Measurements from ENCODE around the gene RPL38. TPM values are rescaled to one million over a fixed set of nuclear protein-coding genes. Genes with fewer than 3 reads are reported as not detected.
"Not testable (repeated sequence)": the region's sequence is repeated elsewhere in the genome, so short reads cannot be mapped to it uniquely, and the experiment has no call there.

The RPL38 gene
- total RNA-seq, 1 experiment from 2014 or later, result 435 TPM

GRCh38 chr17:74170924-74171323, 32.6 kb upstream of the RPL38 start:
- H3K4me3 ChIP-seq, result no peak overlapping the region
- no peak for DNase-seq (ENCODE audit: low read depth in 1 of 2, low spot score in 2 of 2)
- H3K4me1 ChIP-seq (replicated peaks), result no peaks in the 10 kb centered on the region
- H3K27ac ChIP-seq, result no peak overlapping the region
- no peaks in the 10 kb centered on the region for H3K9me3 ChIP-seq (replicated peaks)
- H3K27me3 ChIP-seq (replicated peaks), result peaks cover 60% of the 10 kb centered on the region
- H3K36me3 ChIP-seq, result no peaks in the 10 kb centered on the region

- no peaks in the 10 kb centered on the region for H3K4me1 ChIP-seq (replicated peaks)
- no peak overlapping the region for H3K27ac ChIP-seq
- no peak overlapping the region for H3K4me3 ChIP-seq
- DNase-seq (ENCODE audit: low read depth in 1 of 2, low spot score in 2 of 2), result no peak
- H3K36me3 ChIP-seq, result no peaks in the 10 kb centered on the region
- H3K9me3 ChIP-seq (replicated peaks), result peaks cover 6% of the 10 kb centered on the region; the same call in 1 of the 2 replicates
- peaks cover 58% of the 10 kb centered on the region for H3K27me3 ChIP-seq (replicated peaks)
Observed at GRCh38 chr17:74172700-74173099, 30.8 kb upstream of the RPL38 start.

- no peak overlapping the region for H3K4me3 ChIP-seq
- DNase-seq (ENCODE audit: low read depth in 1 of 2, low spot score in 2 of 2), result peak; percentile 53 to 66
- H3K9me3 ChIP-seq (replicated peaks), result peaks cover 6% of the 10 kb centered on the region; the same call in 1 of the 2 replicates
- H3K4me1 ChIP-seq (replicated peaks), result no peaks in the 10 kb centered on the region
- H3K27ac ChIP-seq, result no peak overlapping the region
- peaks cover 68% of the 10 kb centered on the region for H3K27me3 ChIP-seq (replicated peaks)
- H3K36me3 ChIP-seq, result no peaks in the 10 kb centered on the region
Observed at GRCh38 chr17:74176546-74177001, 26.9 kb upstream of the RPL38 start.

DNA sequence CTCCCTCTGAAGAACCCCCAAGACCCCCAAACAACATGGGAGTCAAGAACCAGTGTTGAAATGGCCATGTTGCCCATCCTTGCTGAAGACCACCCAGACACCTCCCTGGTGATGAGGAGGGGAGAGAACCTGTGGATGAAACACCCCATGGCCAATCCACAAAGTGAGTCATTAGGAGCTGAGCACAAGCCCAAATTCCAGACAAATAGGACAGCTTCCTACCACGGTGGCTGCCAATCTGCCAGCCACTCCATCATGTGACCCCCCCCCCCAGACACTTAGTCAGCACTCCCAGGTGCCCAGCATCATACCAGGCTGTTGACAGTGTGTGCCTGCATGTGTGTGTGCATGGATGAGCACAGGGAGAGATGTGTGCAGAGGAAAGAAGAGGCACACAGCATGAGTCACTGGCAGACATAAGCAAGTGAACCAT, 26.4 kb upstream of the RPL38 start:
- no peaks in the 10 kb centered on the region for H3K36me3 ChIP-seq
- no peaks in the 10 kb centered on the region for H3K4me1 ChIP-seq (replicated peaks)
- no peak overlapping the region for H3K4me3 ChIP-seq

GRCh38 chr17:74179576-74179975, 23.9 kb upstream of the RPL38 start:
- no peak for DNase-seq (ENCODE audit: low read depth in 1 of 2, low spot score in 2 of 2)
- H3K36me3 ChIP-seq, result no peaks in the 10 kb centered on the region
- H3K27ac ChIP-seq, result no peak overlapping the region
- no peak overlapping the region for H3K4me3 ChIP-seq
- peaks cover 6% of the 10 kb centered on the region; the same call in 1 of the 2 replicates for H3K9me3 ChIP-seq (replicated peaks)
- peaks cover 65% of the 10 kb centered on the region for H3K27me3 ChIP-seq (replicated peaks)
- no peaks in the 10 kb centered on the region for H3K4me1 ChIP-seq (replicated peaks)

More for the DNA sequence above, 26.4 kb upstream of the RPL38 start:
- H3K9me3 ChIP-seq (replicated peaks), result peaks cover 6% of the 10 kb centered on the region; the same call in 1 of the 2 replicates
- no peak overlapping the region for H3K27ac ChIP-seq
- no peak for DNase-seq (ENCODE audit: low read depth in 1 of 2, low spot score in 2 of 2)
- peaks cover 73% of the 10 kb centered on the region for H3K27me3 ChIP-seq (replicated peaks)

- Histone ChIP-seq H3K27ac (no peak overlapping the region), H3K27me3 (replicated peaks) (peaks cover 65% of the 10 kb centered on the region), H3K4me1 (replicated peaks) (no peaks in the 10 kb centered on the region), H3K36me3 (no peaks in the 10 kb centered on the region), H3K9me3 (replicated peaks) (peaks cover 6% of the 10 kb centered on the region; the same call in 1 of the 2 replicates), H3K4me3 (no peak overlapping the region)
- no peak for DNase-seq (ENCODE audit: low read depth in 1 of 2, low spot score in 2 of 2)
Observed at GRCh38 chr17:74180336-74180735, 23.1 kb upstream of the RPL38 start.

DNA sequence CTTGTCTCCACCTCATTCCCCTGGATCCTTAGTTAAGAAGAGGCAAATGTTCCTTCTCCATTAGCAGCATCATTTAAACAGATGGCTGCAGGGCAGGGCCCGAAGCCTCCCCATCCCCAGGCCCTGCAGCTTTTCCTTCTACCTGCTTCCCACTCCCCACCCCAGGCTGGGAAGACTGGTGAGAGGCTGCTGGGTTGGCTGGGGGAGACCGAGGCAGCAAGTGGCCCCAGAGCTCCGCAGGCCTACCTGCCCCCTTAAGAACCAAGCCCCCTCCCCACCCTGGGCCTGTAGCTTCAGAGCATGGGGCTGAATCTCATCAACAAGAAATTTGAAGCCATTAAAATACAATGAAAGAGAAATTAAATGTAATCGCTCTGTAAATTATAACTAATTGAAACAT, 22.1 kb upstream of the RPL38 start:
- no peaks in the 10 kb centered on the region for H3K36me3 ChIP-seq

GRCh38 chr17:74182041-74182723, 21.3 kb upstream of the RPL38 start:
- Histone ChIP-seq H3K36me3 (no peaks in the 10 kb centered on the region), H3K27me3 (replicated peaks) (peaks cover 62% of the 10 kb centered on the region), H3K9me3 (replicated peaks) (no peaks in the 10 kb centered on the region), H3K4me1 (replicated peaks) (no peaks in the 10 kb centered on the region), H3K4me3 (no peak overlapping the region), H3K27ac (no peak overlapping the region)
- DNase-seq (ENCODE audit: low read depth in 1 of 2, low spot score in 2 of 2), result no peak

More for the DNA sequence above, 22.1 kb upstream of the RPL38 start:
- H3K4me1 ChIP-seq (replicated peaks), result no peaks in the 10 kb centered on the region
- H3K4me3 ChIP-seq, result no peak overlapping the region
- no peak overlapping the region for H3K27ac ChIP-seq
- DNase-seq (ENCODE audit: low read depth in 1 of 2, low spot score in 2 of 2), result no peak
- H3K27me3 ChIP-seq (replicated peaks), result peaks cover 66% of the 10 kb centered on the region
- peaks cover 6% of the 10 kb centered on the region; the same call in 1 of the 2 replicates for H3K9me3 ChIP-seq (replicated peaks)

DNA sequence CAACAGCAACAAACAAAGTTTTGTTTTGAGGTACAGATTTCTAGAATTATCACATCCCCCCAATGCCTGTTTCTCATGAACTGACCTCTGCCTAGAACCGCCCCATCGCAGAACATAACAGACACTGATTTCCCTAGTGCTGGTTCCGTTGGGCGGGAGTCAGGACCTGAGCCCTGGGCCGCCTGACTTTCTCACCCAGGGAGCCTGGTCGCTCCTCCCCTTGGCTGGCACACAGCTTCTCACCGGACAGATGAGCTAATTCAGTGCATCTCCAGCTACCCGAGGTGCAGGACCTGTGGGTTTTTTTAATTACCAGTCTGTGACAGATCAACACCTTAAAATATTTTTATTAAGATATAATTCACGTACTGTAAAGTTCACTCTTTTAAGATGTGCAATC, 20.1 kb upstream of the RPL38 start:
- no peak for DNase-seq (ENCODE audit: low read depth in 1 of 2, low spot score in 2 of 2)
- Histone ChIP-seq H3K36me3 (no peaks in the 10 kb centered on the region), H3K4me1 (replicated peaks) (no peaks in the 10 kb centered on the region), H3K27ac (no peak overlapping the region), H3K4me3 (no peak overlapping the region), H3K27me3 (replicated peaks) (peaks cover 66% of the 10 kb centered on the region), H3K9me3 (replicated peaks) (no peaks in the 10 kb centered on the region)

GRCh38 chr17:74185571-74186185, 17.8 kb upstream of the RPL38 start:
- Histone ChIP-seq H3K27me3 (replicated peaks) (peaks cover 56% of the 10 kb centered on the region), H3K9me3 (replicated peaks) (no peaks in the 10 kb centered on the region; the same call in 1 of the 2 replicates), H3K4me1 (replicated peaks) (no peaks in the 10 kb centered on the region), H3K4me3 (no peak overlapping the region), H3K27ac (no peak overlapping the region), H3K36me3 (no peaks in the 10 kb centered on the region)
- DNase-seq (ENCODE audit: low read depth in 1 of 2, low spot score in 2 of 2), result no peak

DNA sequence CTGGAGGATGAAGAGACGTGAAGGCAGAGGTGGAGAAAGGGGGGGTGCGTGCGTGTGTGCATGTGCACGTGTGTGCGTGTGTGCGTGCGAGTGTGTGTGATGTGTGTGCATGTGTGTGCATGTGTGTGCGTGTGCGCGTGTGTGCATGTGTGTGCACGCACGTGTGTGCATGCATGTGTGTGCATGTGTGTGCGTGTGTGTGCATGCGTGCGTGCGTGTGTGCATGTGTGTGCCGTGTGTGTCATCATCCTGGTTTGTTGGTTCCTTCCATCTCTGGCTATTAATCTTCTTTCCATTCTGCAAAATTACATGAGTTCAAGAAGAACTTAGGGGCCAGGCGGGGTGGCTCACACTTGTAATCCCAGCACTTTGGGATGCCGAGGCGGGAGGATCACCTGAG, 17.0 kb upstream of the RPL38 start:
- H3K9me3 ChIP-seq (replicated peaks), result no peaks in the 10 kb centered on the region; the same call in 1 of the 2 replicates
- no peaks in the 10 kb centered on the region for H3K36me3 ChIP-seq
- H3K4me1 ChIP-seq (replicated peaks), result no peaks in the 10 kb centered on the region
- no peak overlapping the region for H3K27ac ChIP-seq
- no peak for DNase-seq (ENCODE audit: low read depth in 1 of 2, low spot score in 2 of 2)
- H3K4me3 ChIP-seq, result no peak overlapping the region
- peaks cover 51% of the 10 kb centered on the region for H3K27me3 ChIP-seq (replicated peaks)

- no peaks in the 10 kb centered on the region; the same call in 1 of the 2 replicates for H3K9me3 ChIP-seq (replicated peaks)
- H3K27me3 ChIP-seq (replicated peaks), result peaks cover 43% of the 10 kb centered on the region
- H3K27ac ChIP-seq, result no peak overlapping the region
- H3K4me1 ChIP-seq (replicated peaks), result no peaks in the 10 kb centered on the region
- H3K36me3 ChIP-seq, result no peaks in the 10 kb centered on the region
- H3K4me3 ChIP-seq, result no peak overlapping the region
- no peak for DNase-seq (ENCODE audit: low read depth in 1 of 2, low spot score in 2 of 2)
Observed at GRCh38 chr17:74187761-74188160, 15.7 kb upstream of the RPL38 start.

DNA sequence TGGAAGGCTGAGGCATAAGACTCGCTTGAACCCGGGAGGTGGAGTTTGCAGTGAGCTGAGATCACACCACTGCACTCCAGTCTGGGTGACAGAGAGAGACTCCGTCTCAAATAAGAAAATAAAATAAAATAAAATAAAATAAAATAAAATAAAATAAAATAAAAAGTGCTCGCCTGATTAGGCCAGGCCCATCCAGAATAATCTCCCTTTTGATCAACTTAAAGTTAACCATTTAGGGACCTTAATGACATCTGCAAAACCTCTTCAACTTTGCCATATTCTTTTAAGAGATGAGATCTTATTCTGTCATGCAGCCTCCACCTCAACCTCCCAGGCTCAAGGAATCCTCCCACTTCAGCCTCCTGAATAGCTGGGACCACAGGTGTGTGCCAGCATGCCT, 14.8 kb upstream of the RPL38 start:
- H3K36me3 ChIP-seq; H3K4me3 ChIP-seq; H3K4me1 ChIP-seq (replicated peaks); H3K27ac ChIP-seq; H3K9me3 ChIP-seq (replicated peaks); DNase-seq (ENCODE audit: low read depth in 1 of 2, low spot score in 2 of 2): not testable (repeated sequence)
- H3K27me3 ChIP-seq (replicated peaks), result peaks cover 46% of the 10 kb centered on the region

- no peaks in the 10 kb centered on the region; the same call in 1 of the 2 replicates for H3K9me3 ChIP-seq (replicated peaks)
- no peaks in the 10 kb centered on the region for H3K4me1 ChIP-seq (replicated peaks)
- H3K27me3 ChIP-seq (replicated peaks), result peaks cover 51% of the 10 kb centered on the region
- H3K27ac ChIP-seq, result no peak overlapping the region
- no peak for DNase-seq (ENCODE audit: low read depth in 1 of 2, low spot score in 2 of 2)
- H3K36me3 ChIP-seq, result no peaks in the 10 kb centered on the region
- no peak overlapping the region for H3K4me3 ChIP-seq
Observed at GRCh38 chr17:74190154-74190553, 13.3 kb upstream of the RPL38 start.

Measured in SJSA1 (cell line).